GM23338 (cell line): ENCODE results near the gene MCHR2.

Experiments
- CREB1 ChIP-seq: fragments of 250-450 bp; sonication (Bioruptor Pico); IDR thresholded peaks from 2 replicates; pipeline ENCODE4 v1.5.0; 2020; ENCODE audit warnings: low read depth, mild to moderate bottlenecking, moderate library complexity
- CTCF ChIP-seq, 2 experiments: fragments of 200-600 bp in 1 of 2; sonication (generic) in 1 of 2; conservative IDR thresholded peaks; 2 replicates each; pipeline versions ENCODE4 v1.5.1 to v1.6.1; 2016 to 2017; ENCODE audit warnings: antibody characterized with exemption in 2 of 2, low read depth in 2 of 2, mild to moderate bottlenecking in 2 of 2, moderate library complexity in 1 of 2
- EZH2 ChIP-seq: fragments of 200-600 bp; sonication (generic); IDR thresholded peaks from one replicate; pipeline ENCODE4 v1.8.0; 2017; ENCODE audit warnings: antibody characterized with exemption, mild to moderate bottlenecking, low read depth; ENCODE audit not compliant: unreplicated experiment
- EZH2phosphoT487 ChIP-seq: fragments of 200-600 bp; sonication (generic); IDR thresholded peaks from one replicate; pipeline ENCODE4 v1.8.1; 2018; ENCODE audit warnings: antibody characterized with exemption; ENCODE audit not compliant: unreplicated experiment
- JUNB ChIP-seq: IDR thresholded peaks from one replicate; pipeline ENCODE4 v1.6.1; 2016; ENCODE audit warnings: antibody characterized with exemption; ENCODE audit not compliant: unreplicated experiment
- NANOG ChIP-seq: IDR thresholded peaks from 2 replicates; pipeline ENCODE4 v1.6.1; 2016; ENCODE audit warnings: antibody characterized with exemption, borderline replicate concordance
- POLR2AphosphoS5 ChIP-seq: IDR thresholded peaks from 2 replicates; pipeline ENCODE4 v1.6.1; 2016; ENCODE audit warnings: antibody characterized with exemption, low read depth
- STAT1 ChIP-seq: IDR thresholded peaks from one replicate; pipeline ENCODE4 v1.6.1; 2016; ENCODE audit warnings: antibody characterized with exemption; ENCODE audit not compliant: unreplicated experiment
- ZNF114 ChIP-seq: fragments of 250-450 bp; sonication (Bioruptor Pico); IDR thresholded peaks from 2 replicates; pipeline ENCODE4 v1.5.0; 2020; ENCODE audit warnings: mild to moderate bottlenecking, moderate library complexity
- ZNF331 ChIP-seq: fragments of 250-450 bp; sonication (Bioruptor Pico); IDR thresholded peaks from 2 replicates; pipeline ENCODE4 v1.5.0; 2020; ENCODE audit warnings: low read depth, mild to moderate bottlenecking, moderate library complexity
- TF ChIP-seq, protein P1 (sequence below): IDR thresholded peaks from one replicate; pipeline ENCODE4 v1.6.1; 2018; ENCODE audit warnings: antibody characterized with exemption; ENCODE audit not compliant: unreplicated experiment
- TF ChIP-seq, protein P2 (sequence below): IDR thresholded peaks from 2 replicates; pipeline ENCODE4 v1.6.1; 2016; ENCODE audit warnings: antibody characterized with exemption
- TF ChIP-seq, protein P3 (sequence below): fragments of 250-450 bp; sonication (Bioruptor Pico); IDR thresholded peaks from 2 replicates; pipeline ENCODE4 v1.5.0; 2020; ENCODE audit warnings: mild to moderate bottlenecking, moderate library complexity

GRCh38 chr6:99997141-99997540 lies 3.1 kb upstream of the MCHR2 start:
- TF ChIP-seq POLR2AphosphoS5 (no peak), CTCF (conservative IDR thresholded peaks at IDR 0.05; ENCODE audit: low read depth in 2 of 2) (no peak), EZH2 (no peak), STAT1 (no peak), CREB1 (CRISPR knock-in tag) (no peak), EZH2phosphoT487 (no peak), ZNF331 (no peak), JUNB (no peak), NANOG (no peak), ZNF114 (CRISPR knock-in tag) (no peak)
- TF ChIP-seq, protein P1, sequence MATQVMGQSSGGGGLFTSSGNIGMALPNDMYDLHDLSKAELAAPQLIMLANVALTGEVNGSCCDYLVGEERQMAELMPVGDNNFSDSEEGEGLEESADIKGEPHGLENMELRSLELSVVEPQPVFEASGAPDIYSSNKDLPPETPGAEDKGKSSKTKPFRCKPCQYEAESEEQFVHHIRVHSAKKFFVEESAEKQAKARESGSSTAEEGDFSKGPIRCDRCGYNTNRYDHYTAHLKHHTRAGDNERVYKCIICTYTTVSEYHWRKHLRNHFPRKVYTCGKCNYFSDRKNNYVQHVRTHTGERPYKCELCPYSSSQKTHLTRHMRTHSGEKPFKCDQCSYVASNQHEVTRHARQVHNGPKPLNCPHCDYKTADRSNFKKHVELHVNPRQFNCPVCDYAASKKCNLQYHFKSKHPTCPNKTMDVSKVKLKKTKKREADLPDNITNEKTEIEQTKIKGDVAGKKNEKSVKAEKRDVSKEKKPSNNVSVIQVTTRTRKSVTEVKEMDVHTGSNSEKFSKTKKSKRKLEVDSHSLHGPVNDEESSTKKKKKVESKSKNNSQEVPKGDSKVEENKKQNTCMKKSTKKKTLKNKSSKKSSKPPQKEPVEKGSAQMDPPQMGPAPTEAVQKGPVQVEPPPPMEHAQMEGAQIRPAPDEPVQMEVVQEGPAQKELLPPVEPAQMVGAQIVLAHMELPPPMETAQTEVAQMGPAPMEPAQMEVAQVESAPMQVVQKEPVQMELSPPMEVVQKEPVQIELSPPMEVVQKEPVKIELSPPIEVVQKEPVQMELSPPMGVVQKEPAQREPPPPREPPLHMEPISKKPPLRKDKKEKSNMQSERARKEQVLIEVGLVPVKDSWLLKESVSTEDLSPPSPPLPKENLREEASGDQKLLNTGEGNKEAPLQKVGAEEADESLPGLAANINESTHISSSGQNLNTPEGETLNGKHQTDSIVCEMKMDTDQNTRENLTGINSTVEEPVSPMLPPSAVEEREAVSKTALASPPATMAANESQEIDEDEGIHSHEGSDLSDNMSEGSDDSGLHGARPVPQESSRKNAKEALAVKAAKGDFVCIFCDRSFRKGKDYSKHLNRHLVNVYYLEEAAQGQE: no peak
- TF ChIP-seq, protein P2, sequence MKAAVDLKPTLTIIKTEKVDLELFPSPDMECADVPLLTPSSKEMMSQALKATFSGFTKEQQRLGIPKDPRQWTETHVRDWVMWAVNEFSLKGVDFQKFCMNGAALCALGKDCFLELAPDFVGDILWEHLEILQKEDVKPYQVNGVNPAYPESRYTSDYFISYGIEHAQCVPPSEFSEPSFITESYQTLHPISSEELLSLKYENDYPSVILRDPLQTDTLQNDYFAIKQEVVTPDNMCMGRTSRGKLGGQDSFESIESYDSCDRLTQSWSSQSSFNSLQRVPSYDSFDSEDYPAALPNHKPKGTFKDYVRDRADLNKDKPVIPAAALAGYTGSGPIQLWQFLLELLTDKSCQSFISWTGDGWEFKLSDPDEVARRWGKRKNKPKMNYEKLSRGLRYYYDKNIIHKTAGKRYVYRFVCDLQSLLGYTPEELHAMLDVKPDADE: no peak
- TF ChIP-seq, protein P3, sequence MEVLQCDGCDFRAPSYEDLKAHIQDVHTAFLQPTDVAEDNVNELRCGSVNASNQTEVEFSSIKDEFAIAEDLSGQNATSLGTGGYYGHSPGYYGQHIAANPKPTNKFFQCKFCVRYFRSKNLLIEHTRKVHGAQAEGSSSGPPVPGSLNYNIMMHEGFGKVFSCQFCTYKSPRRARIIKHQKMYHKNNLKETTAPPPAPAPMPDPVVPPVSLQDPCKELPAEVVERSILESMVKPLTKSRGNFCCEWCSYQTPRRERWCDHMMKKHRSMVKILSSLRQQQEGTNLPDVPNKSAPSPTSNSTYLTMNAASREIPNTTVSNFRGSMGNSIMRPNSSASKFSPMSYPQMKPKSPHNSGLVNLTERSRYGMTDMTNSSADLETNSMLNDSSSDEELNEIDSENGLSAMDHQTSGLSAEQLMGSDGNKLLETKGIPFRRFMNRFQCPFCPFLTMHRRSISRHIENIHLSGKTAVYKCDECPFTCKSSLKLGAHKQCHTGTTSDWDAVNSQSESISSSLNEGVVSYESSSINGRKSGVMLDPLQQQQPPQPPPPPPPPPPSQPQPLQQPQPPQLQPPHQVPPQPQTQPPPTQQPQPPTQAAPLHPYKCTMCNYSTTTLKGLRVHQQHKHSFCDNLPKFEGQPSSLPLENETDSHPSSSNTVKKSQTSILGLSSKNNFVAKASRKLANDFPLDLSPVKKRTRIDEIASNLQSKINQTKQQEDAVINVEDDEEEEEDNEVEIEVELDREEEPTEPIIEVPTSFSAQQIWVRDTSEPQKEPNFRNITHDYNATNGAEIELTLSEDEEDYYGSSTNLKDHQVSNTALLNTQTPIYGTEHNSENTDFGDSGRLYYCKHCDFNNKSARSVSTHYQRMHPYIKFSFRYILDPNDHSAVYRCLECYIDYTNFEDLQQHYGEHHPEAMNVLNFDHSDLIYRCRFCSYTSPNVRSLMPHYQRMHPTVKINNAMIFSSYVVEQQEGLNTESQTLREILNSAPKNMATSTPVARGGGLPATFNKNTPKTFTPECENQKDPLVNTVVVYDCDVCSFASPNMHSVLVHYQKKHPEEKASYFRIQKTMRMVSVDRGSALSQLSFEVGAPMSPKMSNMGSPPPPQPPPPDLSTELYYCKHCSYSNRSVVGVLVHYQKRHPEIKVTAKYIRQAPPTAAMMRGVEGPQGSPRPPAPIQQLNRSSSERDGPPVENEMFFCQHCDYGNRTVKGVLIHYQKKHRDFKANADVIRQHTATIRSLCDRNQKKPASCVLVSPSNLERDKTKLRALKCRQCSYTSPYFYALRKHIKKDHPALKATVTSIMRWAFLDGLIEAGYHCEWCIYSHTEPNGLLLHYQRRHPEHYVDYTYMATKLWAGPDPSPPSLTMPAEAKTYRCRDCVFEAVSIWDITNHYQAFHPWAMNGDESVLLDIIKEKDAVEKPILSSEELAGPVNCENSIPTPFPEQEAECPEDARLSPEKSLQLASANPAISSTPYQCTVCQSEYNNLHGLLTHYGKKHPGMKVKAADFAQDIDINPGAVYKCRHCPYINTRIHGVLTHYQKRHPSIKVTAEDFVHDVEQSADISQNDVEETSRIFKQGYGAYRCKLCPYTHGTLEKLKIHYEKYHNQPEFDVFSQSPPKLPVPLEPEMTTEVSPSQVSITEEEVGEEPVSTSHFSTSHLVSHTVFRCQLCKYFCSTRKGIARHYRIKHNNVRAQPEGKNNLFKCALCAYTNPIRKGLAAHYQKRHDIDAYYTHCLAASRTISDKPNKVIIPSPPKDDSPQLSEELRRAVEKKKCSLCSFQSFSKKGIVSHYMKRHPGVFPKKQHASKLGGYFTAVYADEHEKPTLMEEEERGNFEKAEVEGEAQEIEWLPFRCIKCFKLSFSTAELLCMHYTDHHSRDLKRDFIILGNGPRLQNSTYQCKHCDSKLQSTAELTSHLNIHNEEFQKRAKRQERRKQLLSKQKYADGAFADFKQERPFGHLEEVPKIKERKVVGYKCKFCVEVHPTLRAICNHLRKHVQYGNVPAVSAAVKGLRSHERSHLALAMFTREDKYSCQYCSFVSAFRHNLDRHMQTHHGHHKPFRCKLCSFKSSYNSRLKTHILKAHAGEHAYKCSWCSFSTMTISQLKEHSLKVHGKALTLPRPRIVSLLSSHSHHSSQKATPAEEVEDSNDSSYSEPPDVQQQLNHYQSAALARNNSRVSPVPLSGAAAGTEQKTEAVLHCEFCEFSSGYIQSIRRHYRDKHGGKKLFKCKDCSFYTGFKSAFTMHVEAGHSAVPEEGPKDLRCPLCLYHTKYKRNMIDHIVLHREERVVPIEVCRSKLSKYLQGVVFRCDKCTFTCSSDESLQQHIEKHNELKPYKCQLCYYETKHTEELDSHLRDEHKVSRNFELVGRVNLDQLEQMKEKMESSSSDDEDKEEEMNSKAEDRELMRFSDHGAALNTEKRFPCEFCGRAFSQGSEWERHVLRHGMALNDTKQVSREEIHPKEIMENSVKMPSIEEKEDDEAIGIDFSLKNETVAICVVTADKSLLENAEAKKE (CRISPR knock-in tag): no peak
